HCT116 (cell line): ENCODE measurements around the gene HMGN1. TPM values are rescaled to one million over a fixed set of nuclear protein-coding genes. Genes with fewer than 3 reads are reported as not detected.

Experiments
- ATAC-seq: fragments of 200-7000 bp; cut with Tn5 transposase; 2 replicates; pipeline ENCODE4 v1.9.1; 2020; ENCODE audit warnings: mild to moderate bottlenecking, moderate library complexity
- BruUV-seq: library from RNA; stranded (reverse); fragments of 400-500 nt; replicated peaks from 2 replicates; lab custom pipeline; 2021; lab: Mats Ljungman, UMichigan
- CTCF ChIA-PET: fragments of 300-600 bp; sonication (Branson Sonifier 250); formaldehyde crosslinking; loops from one replicate; lab custom pipeline; 2021; ENCODE audit warnings: antibody characterized with exemption; lab: Charles Lee
- POLR2A ChIA-PET: fragments of 300-600, 350-600 bp; sonication (Branson Sonifier 250); formaldehyde crosslinking; loops from one replicate; lab custom pipeline; 2021; ENCODE audit warnings: antibody characterized with exemption; lab: Charles Lee
- RAD21 ChIA-PET, 2 experiments: fragments of 300-600 bp; sonication (Branson Sonifier 250); formaldehyde crosslinking; loops; one replicate each; lab custom pipeline; 2023; ENCODE audit warnings: low total read pairs in 2 of 2; ENCODE audit not compliant: uncharacterized antibody in 2 of 2, unreplicated experiment in 2 of 2, low non-redundant PET in 1 of 2; lab: Charles Lee
- DNase-seq: peaks from one replicate; pipeline ENCODE4 v3.0.0-alpha.2; 2010; ENCODE audit warnings: low read depth, low spot score
- H2AFZ ChIP-seq: fragments of 200-600 bp; shearing (Covaris generic), sonication (generic); 2 replicates; pipeline ENCODE4 v1.6.1; 2017; ENCODE audit warnings: low read depth, mixed run types, mixed read lengths, antibody characterized with exemption, low read length; ENCODE audit not compliant: poor library complexity, severe bottlenecking
- H3K27ac ChIP-seq: 2 replicates; pipeline ENCODE4 v1.5.1; 2012; ENCODE audit warnings: low read depth, low read length
- H3K27me3 ChIP-seq: fragments of 200-600 bp; sonication (generic); 2 replicates; pipeline ENCODE4 v1.6.1; 2016; ENCODE audit warnings: mixed run types, low read length, mixed read lengths; ENCODE audit not compliant: insufficient read depth
- H3K36me3 ChIP-seq, 2 experiments: fragments of 200-500 bp in 1 of 2; fragments of 200-600 bp in 1 of 2; sonication (Bioruptor generic) in 1 of 2; sonication (generic) in 1 of 2; 2 replicates each; pipeline versions ENCODE4 v1.5.1 to v1.6.1; 2014 to 2016; ENCODE audit warnings: low read length in 2 of 2, inconsistent platforms in 1 of 2, mixed read lengths in 1 of 2, mixed run types in 1 of 2; ENCODE audit not compliant: insufficient read depth in 2 of 2, control insufficient read depth in 1 of 2
- H3K4me1 ChIP-seq, 2 experiments: fragments of 200-600 bp in 1 of 2; sonication (generic) in 1 of 2; 2 replicates each; pipeline versions ENCODE4 v1.5.1 to v1.6.1; 2012 to 2017; ENCODE audit warnings: low read length in 2 of 2, inconsistent platforms in 1 of 2, mild to moderate bottlenecking in 1 of 2, mixed read lengths in 1 of 2, mixed run types in 1 of 2, moderate library complexity in 1 of 2; ENCODE audit not compliant: insufficient read depth in 2 of 2, control insufficient read depth in 1 of 2
- H3K4me2 ChIP-seq: fragments of 200-600 bp; sonication (generic); 2 replicates; pipeline ENCODE4 v1.6.1; 2017; ENCODE audit warnings: mixed run types, low read length, mixed read lengths
- H3K4me3 ChIP-seq, 2 experiments: fragments of 200-600 bp in 1 of 2; sonication (generic) in 1 of 2; replicated peaks in 1 of 2; 2 replicates each; pipeline ENCODE4 v1.5.1; 2011 to 2016; ENCODE audit warnings: low read length in 2 of 2, control low read depth in 1 of 2, low read depth in 1 of 2, mild to moderate bottlenecking in 1 of 2, mixed read lengths in 1 of 2, mixed run types in 1 of 2
- H3K79me2 ChIP-seq: fragments of 200-600 bp; sonication (generic); 2 replicates; pipeline ENCODE4 v1.6.1; 2017; ENCODE audit warnings: mild to moderate bottlenecking, mixed run types, low read length, moderate library complexity, mixed read lengths; ENCODE audit not compliant: insufficient read depth
- H3K9ac ChIP-seq: fragments of 200-600 bp; sonication (generic); 2 replicates; pipeline ENCODE4 v1.6.1; 2016; ENCODE audit warnings: low read length, mixed read lengths
- H3K9me2 ChIP-seq: fragments of 200-600 bp; sonication (generic), shearing (Covaris generic); 2 replicates; pipeline ENCODE4 v1.6.1; 2017; ENCODE audit warnings: mixed run types, mild to moderate bottlenecking, moderate library complexity; ENCODE audit not compliant: insufficient read depth
- H3K9me3 ChIP-seq, 2 experiments: fragments of 200-500 bp in 1 of 2; fragments of 200-600 bp in 1 of 2; sonication (Bioruptor generic) in 1 of 2; sonication (generic) in 1 of 2; 2 replicates each; pipeline ENCODE4 v1.6.1; 2014 to 2017; ENCODE audit warnings: low read length in 2 of 2, mixed read lengths in 2 of 2, inconsistent platforms in 1 of 2, low read depth in 1 of 2, mild to moderate bottlenecking in 1 of 2, mixed run types in 1 of 2, moderate library complexity in 1 of 2; ENCODE audit not compliant: control insufficient read depth in 1 of 2, insufficient read depth in 1 of 2
- H4K20me1 ChIP-seq: fragments of 200-600 bp; sonication (generic), shearing (Covaris generic); 2 replicates; pipeline ENCODE4 v1.6.1; 2017; ENCODE audit warnings: mixed run types, mild to moderate bottlenecking, moderate library complexity; ENCODE audit not compliant: insufficient read depth
- CBX3 ChIP-seq: IDR thresholded peaks from 2 replicates; pipeline ENCODE4 v1.6.1; 2012; ENCODE audit warnings: low read depth
- CEBPB ChIP-seq: IDR thresholded peaks from 2 replicates; pipeline ENCODE4 v1.6.1; 2012; ENCODE audit warnings: low read depth
- EGR1 ChIP-seq: IDR thresholded peaks from 2 replicates; pipeline ENCODE4 v1.6.1; 2012; ENCODE audit warnings: low read depth
- EZH2 ChIP-seq: fragments of 200-600 bp; sonication (generic); IDR thresholded peaks from 2 replicates; pipeline ENCODE4 v1.6.1; 2017; ENCODE audit warnings: antibody characterized with exemption, mixed run types
- POLR2AphosphoS5 ChIP-seq: IDR thresholded peaks from 2 replicates; pipeline ENCODE4 v1.6.1; 2011; ENCODE audit warnings: mild to moderate bottlenecking, low read depth, low read length, moderate library complexity
- RAD21 ChIP-seq: IDR thresholded peaks from 2 replicates; pipeline ENCODE4 v1.6.1; 2012; ENCODE audit warnings: low read depth, mild to moderate bottlenecking
- SIN3A ChIP-seq: IDR thresholded peaks from 2 replicates; pipeline ENCODE4 v1.6.1; 2012; ENCODE audit warnings: low read depth
- SP1 ChIP-seq: IDR thresholded peaks from 2 replicates; pipeline ENCODE4 v1.6.1; 2012; ENCODE audit warnings: low read depth
- SRF ChIP-seq: IDR thresholded peaks from 2 replicates; pipeline ENCODE4 v1.6.1; 2012; ENCODE audit warnings: low read depth
- TCF7L2 ChIP-seq: IDR thresholded peaks from 2 replicates; pipeline ENCODE4 v1.7.0; 2011; ENCODE audit warnings: borderline replicate concordance, inconsistent platforms; ENCODE audit not compliant: insufficient read depth, insufficient read length; ENCODE audit errors: extremely low read depth
- intact Hi-C: fragments of 100-400 bp; cut with micrococcal nuclease; formaldehyde crosslinking; loops from 2 replicates; pipeline ENCODE4 v1.10.0; 2022
- total RNA-seq: library from RNA; stranded (reverse); gene quantifications from one replicate; pipeline ENCODE4 v1.2.1, GENCODE V29; 2021; ENCODE audit not compliant: unreplicated experiment
- TF ChIP-seq, protein P1 (sequence below): IDR thresholded peaks from 2 replicates; pipeline ENCODE4 v1.6.1; 2012
- TF ChIP-seq, protein P2 (sequence below): IDR thresholded peaks from 2 replicates; pipeline ENCODE4 v1.6.1; 2012
- TF ChIP-seq, protein P3 (sequence below): IDR thresholded peaks from 2 replicates; pipeline ENCODE4 v1.6.1; 2011; ENCODE audit warnings: mild to moderate bottlenecking, low read length, moderate library complexity; ENCODE audit not compliant: insufficient replicate concordance; ENCODE audit errors: extremely low read depth
- TF ChIP-seq, protein P4 (sequence below), 3 experiments: fragments of 200-600 bp in 1 of 3; sonication (generic) in 1 of 3; IDR thresholded peaks in 2 of 3; conservative IDR thresholded peaks in 1 of 3; 2 replicates each; pipeline ENCODE4 v1.5.1; 2012 to 2017; ENCODE audit warnings: low read depth in 2 of 3, low read length in 2 of 3, antibody characterized with exemption in 1 of 3, borderline replicate concordance in 1 of 3, control low read depth in 1 of 3, mild to moderate bottlenecking in 1 of 3, mixed read lengths in 1 of 3, mixed run types in 1 of 3, moderate library complexity in 1 of 3; ENCODE audit not compliant: insufficient read depth in 1 of 3

The HMGN1 gene
- total RNA-seq, 1 experiment from 2014 or later, result 399 TPM

DNA sequence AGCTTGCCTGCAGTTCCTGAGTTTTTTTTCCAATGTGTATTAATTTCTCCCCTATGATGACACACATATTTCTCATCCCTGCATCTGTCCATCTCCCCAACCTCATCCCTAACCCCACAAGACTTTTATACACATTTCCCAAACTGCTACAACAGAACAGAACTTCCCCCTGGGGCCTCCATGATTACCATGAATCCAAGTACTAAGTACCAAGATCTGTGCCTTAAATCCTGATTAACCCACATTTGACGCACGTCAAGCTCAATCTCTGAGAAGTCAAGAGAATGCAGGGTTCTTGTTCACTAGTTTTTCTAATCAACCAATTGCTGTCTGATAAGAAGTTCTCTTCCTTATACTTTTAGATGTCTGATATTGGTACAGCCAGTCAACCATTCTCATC, 9.7 kb downstream of the HMGN1 start:
- ChIA-PET POLR2A (interaction anchor here (0.8 to 3.1 kb wide), 3 partner anchors 9 to 156 kb away, joined by 3 to 9 read pairs (median 3); partner anchors contain the start of genes HMGN1 and PSMG1), CTCF (no interaction called here), RAD21 (no interaction called here)
- no peak overlapping the region for H3K27ac ChIP-seq
- TF ChIP-seq TCF7L2, result no peak
- TF ChIP-seq, protein P1, sequence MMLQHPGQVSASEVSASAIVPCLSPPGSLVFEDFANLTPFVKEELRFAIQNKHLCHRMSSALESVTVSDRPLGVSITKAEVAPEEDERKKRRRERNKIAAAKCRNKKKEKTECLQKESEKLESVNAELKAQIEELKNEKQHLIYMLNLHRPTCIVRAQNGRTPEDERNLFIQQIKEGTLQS, result no peak
- TF ChIP-seq POLR2AphosphoS5, result no peak
- no peak for TF ChIP-seq CBX3
- TF ChIP-seq CEBPB, result no peak
- TF ChIP-seq, protein P2, sequence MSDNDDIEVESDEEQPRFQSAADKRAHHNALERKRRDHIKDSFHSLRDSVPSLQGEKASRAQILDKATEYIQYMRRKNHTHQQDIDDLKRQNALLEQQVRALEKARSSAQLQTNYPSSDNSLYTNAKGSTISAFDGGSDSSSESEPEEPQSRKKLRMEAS, result no peak
- no peak for TF ChIP-seq RAD21
- TF ChIP-seq, protein P3, sequence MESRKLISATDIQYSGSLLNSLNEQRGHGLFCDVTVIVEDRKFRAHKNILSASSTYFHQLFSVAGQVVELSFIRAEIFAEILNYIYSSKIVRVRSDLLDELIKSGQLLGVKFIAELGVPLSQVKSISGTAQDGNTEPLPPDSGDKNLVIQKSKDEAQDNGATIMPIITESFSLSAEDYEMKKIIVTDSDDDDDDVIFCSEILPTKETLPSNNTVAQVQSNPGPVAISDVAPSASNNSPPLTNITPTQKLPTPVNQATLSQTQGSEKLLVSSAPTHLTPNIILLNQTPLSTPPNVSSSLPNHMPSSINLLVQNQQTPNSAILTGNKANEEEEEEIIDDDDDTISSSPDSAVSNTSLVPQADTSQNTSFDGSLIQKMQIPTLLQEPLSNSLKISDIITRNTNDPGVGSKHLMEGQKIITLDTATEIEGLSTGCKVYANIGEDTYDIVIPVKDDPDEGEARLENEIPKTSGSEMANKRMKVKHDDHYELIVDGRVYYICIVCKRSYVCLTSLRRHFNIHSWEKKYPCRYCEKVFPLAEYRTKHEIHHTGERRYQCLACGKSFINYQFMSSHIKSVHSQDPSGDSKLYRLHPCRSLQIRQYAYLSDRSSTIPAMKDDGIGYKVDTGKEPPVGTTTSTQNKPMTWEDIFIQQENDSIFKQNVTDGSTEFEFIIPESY, result no peak
- no peak for TF ChIP-seq EZH2
- TF ChIP-seq EGR1, result no peak
- no peak for TF ChIP-seq SIN3A
- TF ChIP-seq, protein P4, sequence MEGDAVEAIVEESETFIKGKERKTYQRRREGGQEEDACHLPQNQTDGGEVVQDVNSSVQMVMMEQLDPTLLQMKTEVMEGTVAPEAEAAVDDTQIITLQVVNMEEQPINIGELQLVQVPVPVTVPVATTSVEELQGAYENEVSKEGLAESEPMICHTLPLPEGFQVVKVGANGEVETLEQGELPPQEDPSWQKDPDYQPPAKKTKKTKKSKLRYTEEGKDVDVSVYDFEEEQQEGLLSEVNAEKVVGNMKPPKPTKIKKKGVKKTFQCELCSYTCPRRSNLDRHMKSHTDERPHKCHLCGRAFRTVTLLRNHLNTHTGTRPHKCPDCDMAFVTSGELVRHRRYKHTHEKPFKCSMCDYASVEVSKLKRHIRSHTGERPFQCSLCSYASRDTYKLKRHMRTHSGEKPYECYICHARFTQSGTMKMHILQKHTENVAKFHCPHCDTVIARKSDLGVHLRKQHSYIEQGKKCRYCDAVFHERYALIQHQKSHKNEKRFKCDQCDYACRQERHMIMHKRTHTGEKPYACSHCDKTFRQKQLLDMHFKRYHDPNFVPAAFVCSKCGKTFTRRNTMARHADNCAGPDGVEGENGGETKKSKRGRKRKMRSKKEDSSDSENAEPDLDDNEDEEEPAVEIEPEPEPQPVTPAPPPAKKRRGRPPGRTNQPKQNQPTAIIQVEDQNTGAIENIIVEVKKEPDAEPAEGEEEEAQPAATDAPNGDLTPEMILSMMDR (IDR thresholded peaks at IDR 0.05 in 2 of 3, conservative IDR thresholded peaks at IDR 0.05 in 1 of 3; ENCODE audit: borderline replicate concordance in 1 of 3, insufficient read depth in 1 of 3, low read depth in 2 of 3, low read length in 2 of 3), result no peak
- no peak for TF ChIP-seq SRF
- TF ChIP-seq SP1, result no peak
- H3K4me1 ChIP-seq, result no peaks in the 10 kb centered on the region
- DNase-seq (no peak), ATAC-seq (no peak)
- H3K4me3 ChIP-seq, result no peak overlapping the region
- H2AFZ ChIP-seq, result no peak overlapping the region
- intact Hi-C loops, result no loop called here
- no peaks in the 10 kb centered on the region for H3K9me2 ChIP-seq
- H3K9ac ChIP-seq, result no peak overlapping the region
- no peak overlapping the region for H3K4me2 ChIP-seq
- H3K79me2 ChIP-seq, result no peaks in the 10 kb centered on the region
- H3K27me3 ChIP-seq, result no peaks in the 10 kb centered on the region
- H3K9me3 ChIP-seq, result no peaks in the 10 kb centered on the region
- BruUV-seq, result no TSS peak
- peaks cover 13 to 22% of the 10 kb centered on the region in 2 experiments; a peak in 3 of 4 replicates for H3K36me3 ChIP-seq
- peaks cover 5% of the 10 kb centered on the region; the same call in 1 of the 2 replicates for H4K20me1 ChIP-seq
